Chondrocyte (in vitro differentiated cells): ENCODE data around the gene WSB1. TPM values are rescaled to one million over a fixed set of nuclear protein-coding genes. Genes with fewer than 3 reads are reported as not detected.

Experiments used
- DNase-seq: peaks from one replicate; pipeline ENCODE4 v3.0.0; 2021; ENCODE audit warnings: mixed read lengths, low spot score
- H3K27ac Mint-ChIP-seq: one replicate; pipeline ENCODE4 v1.8.0; 2021; ENCODE audit warnings: mild to moderate bottlenecking, moderate library complexity, mixed read lengths; ENCODE audit not compliant: unreplicated experiment
- H3K27me3 Mint-ChIP-seq: 2 replicates; pipeline ENCODE4 v1.8.0; 2021; ENCODE audit warnings: low read depth, mixed read lengths
- H3K36me3 Mint-ChIP-seq: 2 replicates; pipeline ENCODE4 v1.8.0; 2021; ENCODE audit warnings: low read depth, mixed read lengths
- H3K4me1 Mint-ChIP-seq: 2 replicates; pipeline ENCODE4 v1.8.0; 2021; ENCODE audit warnings: low read depth, mild to moderate bottlenecking, mixed read lengths
- H3K4me3 Mint-ChIP-seq: one replicate; pipeline ENCODE4 v1.8.0; 2021; ENCODE audit warnings: mild to moderate bottlenecking, moderate library complexity, mixed read lengths; ENCODE audit not compliant: unreplicated experiment
- H3K9me3 Mint-ChIP-seq: 2 replicates; pipeline ENCODE4 v1.8.0; 2021; ENCODE audit warnings: low read depth, mixed read lengths
- CTCF ChIP-seq: fragments of 200-600 bp; sonication (generic); IDR thresholded peaks from 2 replicates; pipeline ENCODE4 v1.5.0; 2021; ENCODE audit warnings: antibody characterized with exemption, mild to moderate bottlenecking, moderate library complexity
- total RNA-seq: library from RNA; stranded (reverse); gene quantifications from 3 replicates; pipeline ENCODE4 v1.2.1, GENCODE V29; 2021

WSB1 gene
- total RNA-seq, 1 donor from 2014 or later, result 218 TPM

GRCh38 chr17:27306276-27306835, 12.4 kb downstream of the WSB1 start:
- no peak for DNase-seq
- no peaks in the 10 kb centered on the region for H3K27me3 Mint-ChIP-seq
- TF ChIP-seq CTCF, result no peak
- H3K4me1 Mint-ChIP-seq, result peaks cover 31% of the 10 kb centered on the region
- H3K4me3 Mint-ChIP-seq, result no peak overlapping the region
- no peaks in the 10 kb centered on the region for H3K9me3 Mint-ChIP-seq
- no peak overlapping the region for H3K27ac Mint-ChIP-seq
- H3K36me3 Mint-ChIP-seq, result peaks cover 19% of the 10 kb centered on the region

GRCh38 chr17:27310565-27311110, 16.7 kb downstream of the WSB1 start:
- peak overlapping the region; percentile 12 for H3K27ac Mint-ChIP-seq
- peaks cover 25% of the 10 kb centered on the region for H3K4me1 Mint-ChIP-seq
- H3K9me3 Mint-ChIP-seq, result no peaks in the 10 kb centered on the region
- H3K4me3 Mint-ChIP-seq, result no peak overlapping the region
- DNase-seq, result no peak
- no peak for TF ChIP-seq CTCF
- H3K36me3 Mint-ChIP-seq, result peaks cover 38% of the 10 kb centered on the region
- H3K27me3 Mint-ChIP-seq, result no peaks in the 10 kb centered on the region

GRCh38 chr17:27313301-27313700, 19.4 kb downstream of the WSB1 start:
- H3K27me3 Mint-ChIP-seq, result no peaks in the 10 kb centered on the region
- H3K27ac Mint-ChIP-seq, result no peak overlapping the region
- peaks cover 19% of the 10 kb centered on the region for H3K4me1 Mint-ChIP-seq
- DNase-seq, result no peak
- TF ChIP-seq CTCF, result no peak
- no peaks in the 10 kb centered on the region for H3K9me3 Mint-ChIP-seq
- peaks cover 38% of the 10 kb centered on the region for H3K36me3 Mint-ChIP-seq
- no peak overlapping the region for H3K4me3 Mint-ChIP-seq

GRCh38 chr17:27315322-27315721, 21.4 kb downstream of the WSB1 start:
- Mint-ChIP-seq H3K36me3 (peaks cover 39% of the 10 kb centered on the region), H3K27me3 (no peaks in the 10 kb centered on the region), H3K4me1 (peaks cover 30% of the 10 kb centered on the region), H3K9me3 (no peaks in the 10 kb centered on the region), H3K4me3 (no peak overlapping the region), H3K27ac (peak overlapping the region; percentile 65)
- no peak for DNase-seq
- no peak for TF ChIP-seq CTCF

- Mint-ChIP-seq H3K4me3 (no peak overlapping the region), H3K4me1 (peaks cover 30% of the 10 kb centered on the region), H3K27ac (peak overlapping the region; percentile 65), H3K36me3 (peaks cover 34% of the 10 kb centered on the region), H3K27me3 (no peaks in the 10 kb centered on the region), H3K9me3 (no peaks in the 10 kb centered on the region)
- no peak for TF ChIP-seq CTCF
- DNase-seq, result no peak
Observed at GRCh38 chr17:27315796-27316465, 22.0 kb downstream of the WSB1 start.
